ENCODE results near the gene ZNF585A. TPM values are rescaled to one million over a fixed set of nuclear protein-coding genes. Genes with fewer than 3 reads are reported as not detected.
"Not testable (repeated sequence)": the region's sequence is repeated elsewhere in the genome, so short reads cannot be mapped to it uniquely, and the experiment has no call there.

ZNF585A gene
- total RNA-seq, 1 experiment from 2014 or later, result 13.8 TPM

- peaks cover 16% of the 10 kb centered on the region; the same call in 1 of the 2 replicates for H3K9me3 ChIP-seq (ENCODE audit: insufficient read depth, low read depth)
- ChIA-PET CTCF (no interaction called here), POLR2A (ENCODE audit: unreplicated experiment) (interaction anchor here (0.5 to 0.9 kb wide), 6 partner anchors 139 to 728 kb away, joined by 3 to 11 read pairs (median 4); partner anchors contain the start of genes ZNF420, ZNF527 and ZNF566)
- no peaks in the 10 kb centered on the region for H3K27me3 ChIP-seq (ENCODE audit: insufficient read depth, low read depth)
- peak overlapping the region; percentile 87 for H3K4me2 ChIP-seq
- intact Hi-C loops (cut with micrococcal nuclease; ENCODE audit: unreplicated experiment), result loop anchor here (5.0 to 10.0 kb wide), 2 partner anchors 377 to 530 kb away; partner anchors contain the start of genes ZNF540, ZNF567 and ZNF571
- no peaks in the 10 kb centered on the region for H3F3A ChIP-seq (ENCODE audit: insufficient read depth, low read depth)
- H3K79me2 ChIP-seq (ENCODE audit: low read depth), result peaks cover 17% of the 10 kb centered on the region
- no peaks in the 10 kb centered on the region; the same call in 1 of the 2 replicates for H3K4me1 ChIP-seq (replicated peaks; ENCODE audit: insufficient read depth)
- TF ChIP-seq EZH2 (IDR thresholded peaks at IDR 0.05; ENCODE audit: low read depth) (no peak), CTCF (conservative IDR thresholded peaks at IDR 0.05) (no peak)
- H4K20me1 ChIP-seq (ENCODE audit: insufficient read depth), result no peaks in the 10 kb centered on the region
- H3K4me3 ChIP-seq, result peak overlapping the region; percentile 88
- H3K9me2 ChIP-seq (ENCODE audit: insufficient read depth), result no peaks in the 10 kb centered on the region
- H3K27ac ChIP-seq, result no peak overlapping the region
- no peak for DNase-seq
- no TSS peak for BruUV-seq (replicated peaks)
- peak overlapping the region; percentile 96 for H2AFZ ChIP-seq
- H3K36me3 ChIP-seq (ENCODE audit: low read depth), result peaks cover 23% of the 10 kb centered on the region
Measured at GRCh38 chr19:37217480-37217774, 44.9 kb upstream of the ZNF585A start.

GRCh38 chr19:37197768-37198167 lies 25.3 kb upstream of the ZNF585A start:
- H3F3A ChIP-seq (ENCODE audit: insufficient read depth, low read depth), result no peaks in the 10 kb centered on the region
- TF ChIP-seq EZH2 (IDR thresholded peaks at IDR 0.05; ENCODE audit: low read depth) (no peak), CTCF (conservative IDR thresholded peaks at IDR 0.05) (no peak)
- no peak overlapping the region for H3K27ac ChIP-seq
- H2AFZ ChIP-seq, result no peak overlapping the region
- ChIA-PET POLR2A (ENCODE audit: unreplicated experiment) (no interaction called here), CTCF (no interaction called here)
- no peaks in the 10 kb centered on the region for H3K4me1 ChIP-seq (replicated peaks; ENCODE audit: insufficient read depth)
- no TSS peak for BruUV-seq (replicated peaks)
- H3K4me2 ChIP-seq, result no peak overlapping the region
- DNase-seq, result no peak
- no peak overlapping the region for H3K4me3 ChIP-seq
- peaks cover 16% of the 10 kb centered on the region for H3K9me3 ChIP-seq (ENCODE audit: insufficient read depth, low read depth)
- H3K27me3 ChIP-seq (ENCODE audit: insufficient read depth, low read depth), result no peaks in the 10 kb centered on the region
- H4K20me1 ChIP-seq (ENCODE audit: insufficient read depth), result no peaks in the 10 kb centered on the region
- intact Hi-C loops (cut with micrococcal nuclease; ENCODE audit: unreplicated experiment), result no loop called here
- no peaks in the 10 kb centered on the region for H3K9me2 ChIP-seq (ENCODE audit: insufficient read depth)
- H3K36me3 ChIP-seq (ENCODE audit: low read depth), result peaks cover 10% of the 10 kb centered on the region
- H3K79me2 ChIP-seq (ENCODE audit: low read depth), result no peaks in the 10 kb centered on the region

DNA sequence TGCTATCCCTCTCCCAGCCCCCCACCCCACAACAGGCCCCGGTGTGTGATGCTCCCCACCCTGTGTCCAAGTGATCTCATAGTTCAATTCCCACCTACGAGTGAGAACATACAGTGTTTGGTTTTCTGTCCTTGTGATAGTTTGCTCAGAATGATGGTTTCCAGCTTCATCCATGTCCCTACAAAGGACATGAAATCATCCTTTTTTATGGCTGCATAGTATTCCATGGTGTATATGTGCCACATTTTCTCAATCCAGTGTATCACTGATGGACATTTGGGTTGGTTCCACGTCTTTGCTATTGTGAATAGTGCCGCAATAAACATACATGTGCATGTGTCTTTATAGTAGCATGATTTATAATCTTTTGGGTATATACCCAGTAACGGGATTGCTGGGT lies 24.6 kb upstream of the ZNF585A start:
- H3K4me1 ChIP-seq (replicated peaks; ENCODE audit: insufficient read depth); H3K4me3 ChIP-seq; BruUV-seq (replicated peaks); intact Hi-C loops (cut with micrococcal nuclease; ENCODE audit: unreplicated experiment); H3K27me3 ChIP-seq (ENCODE audit: insufficient read depth, low read depth); H3K4me2 ChIP-seq; H3K79me2 ChIP-seq (ENCODE audit: low read depth); DNase-seq; POLR2A ChIA-PET (ENCODE audit: unreplicated experiment); H3F3A ChIP-seq (ENCODE audit: insufficient read depth, low read depth); H3K27ac ChIP-seq; H2AFZ ChIP-seq; H3K9me2 ChIP-seq (ENCODE audit: insufficient read depth); H3K36me3 ChIP-seq (ENCODE audit: low read depth); H4K20me1 ChIP-seq (ENCODE audit: insufficient read depth); CTCF ChIA-PET: not testable (repeated sequence)
- H3K9me3 ChIP-seq (ENCODE audit: insufficient read depth, low read depth), result peaks cover 18% of the 10 kb centered on the region

- H3K4me3 ChIP-seq; DNase-seq; H3K27ac ChIP-seq; intact Hi-C loops (cut with micrococcal nuclease; ENCODE audit: unreplicated experiment); H3K79me2 ChIP-seq (ENCODE audit: low read depth); H3K36me3 ChIP-seq (ENCODE audit: low read depth); H3K9me2 ChIP-seq (ENCODE audit: insufficient read depth); H3K4me2 ChIP-seq; H2AFZ ChIP-seq; H4K20me1 ChIP-seq (ENCODE audit: insufficient read depth); BruUV-seq (replicated peaks); H3K4me1 ChIP-seq (replicated peaks; ENCODE audit: insufficient read depth); H3K27me3 ChIP-seq (ENCODE audit: insufficient read depth, low read depth); CTCF ChIA-PET; H3F3A ChIP-seq (ENCODE audit: insufficient read depth, low read depth); POLR2A ChIA-PET (ENCODE audit: unreplicated experiment): not testable (repeated sequence)
- H3K9me3 ChIP-seq (ENCODE audit: insufficient read depth, low read depth), result peaks cover 21% of the 10 kb centered on the region
Measured at GRCh38 chr19:37195248-37195647, 22.8 kb upstream of the ZNF585A start.

DNA sequence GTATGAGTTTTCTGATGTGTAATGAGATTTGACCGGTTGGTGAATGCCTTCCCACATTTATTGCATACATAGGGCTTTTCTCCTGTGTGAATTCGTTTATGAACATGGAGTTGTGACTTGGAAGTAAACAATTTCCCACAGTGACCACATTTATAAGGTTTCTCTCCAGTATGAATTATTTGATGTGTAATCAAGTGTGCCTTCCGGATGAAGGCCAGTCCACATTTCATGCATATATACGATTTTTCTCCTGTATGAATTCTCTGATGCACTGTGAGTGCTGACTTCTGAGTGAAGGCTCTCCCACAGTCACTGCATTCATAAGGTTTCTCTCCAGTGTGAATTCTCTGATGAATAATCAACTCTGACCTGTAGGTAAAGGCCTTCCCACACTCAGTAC lies 13.6 kb upstream of the ZNF585A start:
- H3F3A ChIP-seq (ENCODE audit: insufficient read depth, low read depth); H4K20me1 ChIP-seq (ENCODE audit: insufficient read depth); H3K4me1 ChIP-seq (replicated peaks; ENCODE audit: insufficient read depth); BruUV-seq (replicated peaks); CTCF ChIA-PET; DNase-seq; intact Hi-C loops (cut with micrococcal nuclease; ENCODE audit: unreplicated experiment); H3K27me3 ChIP-seq (ENCODE audit: insufficient read depth, low read depth); H3K9me2 ChIP-seq (ENCODE audit: insufficient read depth); H2AFZ ChIP-seq; H3K79me2 ChIP-seq (ENCODE audit: low read depth); POLR2A ChIA-PET (ENCODE audit: unreplicated experiment); H3K4me3 ChIP-seq; H3K4me2 ChIP-seq; H3K27ac ChIP-seq: not testable (repeated sequence)
- peaks cover 12% of the 10 kb centered on the region; the same call in 1 of the 2 replicates for H3K36me3 ChIP-seq (ENCODE audit: low read depth)
- H3K9me3 ChIP-seq (ENCODE audit: insufficient read depth, low read depth), result peaks cover 48% of the 10 kb centered on the region

Measured in PC-9 (cell line).